ENCODE results near the gene PDE6D. TPM values are rescaled to one million over a fixed set of nuclear protein-coding genes. Genes with fewer than 3 reads are reported as not detected.

The PDE6D gene
- total and polyA plus RNA-seq, 2 of the 4 experiments (the other 2 are of a cell fraction), result 13.8 to 24.7 TPM

GRCh38 chr2:231781798-231782726, 980 bp upstream of the PDE6D start:
- CTCF ChIA-PET, result interaction anchor here (0.7 kb wide), 1 partner anchor 52 kb away, joined by 3 read pairs; no protein-coding TSS in a partner anchor
- peak overlapping the region; percentile 47 for H3K4ac ChIP-seq (ENCODE audit: low read depth, low read length)

More at GRCh38 chr2:231781798-231782726, 980 bp upstream of the PDE6D start:
- POLR2A ChIA-PET (ENCODE audit: unreplicated experiment), result no interaction called here
- Histone ChIP-seq H3K36me3 (ENCODE audit: control insufficient read depth, insufficient read depth, low read length) (no peaks in the 10 kb centered on the region), H3K79me1 (ENCODE audit: low read depth in 1 of 2, low read length in 2 of 2) (peaks cover 34 to 41% of the 10 kb centered on the region in 2 experiments), H3K9me3 (ENCODE audit: control insufficient read depth, insufficient read depth, low read length) (no peaks in the 10 kb centered on the region), H3K4me2 (ENCODE audit: low read depth, low read length) (peak overlapping the region; percentile 83), H2AFZ (replicated peaks; ENCODE audit: low read length, poor library complexity) (peak overlapping the region; percentile 98), H3K27ac (ENCODE audit: insufficient read depth, low read length) (peak overlapping the region; percentile 10; the same call in 1 of the 2 replicates), H2AK5ac (ENCODE audit: low read depth, low read length) (no peak overlapping the region), H3K9ac (ENCODE audit: low read depth, low read length) (peak overlapping the region; percentile 54), H4K20me1 (ENCODE audit: insufficient read depth, low read length) (0 out of 2 replicates have a peak, but pooled peaks cover 6% of the 10 kb centered on the region), H3K18ac (ENCODE audit: low read depth, low read length) (no peak overlapping the region), H2BK5ac (ENCODE audit: low read depth, low read length, poor library complexity, severe bottlenecking) (peak overlapping the region; percentile 14), H3K14ac (replicated peaks; ENCODE audit: low read depth, low read length) (peak overlapping the region; percentile 39), H3K9me1 (ENCODE audit: insufficient read depth, low read length) (peaks cover 5% of the 10 kb centered on the region), H2BK20ac (ENCODE audit: low read depth, low read length) (no peak overlapping the region), H4K5ac (ENCODE audit: low read depth, low read length) (peak overlapping the region; percentile 18), H3K56ac (ENCODE audit: extremely low read depth, insufficient read depth, low read length) (peak overlapping the region; percentile 42), H4K91ac (ENCODE audit: insufficient read depth, low read depth, low read length) (peak overlapping the region; percentile 37; the same call in 1 of the 2 replicates), H4K8ac (ENCODE audit: low read depth in 2 of 2, low read length in 2 of 2) (peak overlapping the region; percentile 71 to 81), H2BK120ac (ENCODE audit: low read depth, low read length) (no peak overlapping the region), H2AK9ac (replicated peaks; ENCODE audit: low read depth, low read length, poor library complexity) (no peak overlapping the region), H2BK15ac (ENCODE audit: low read depth, low read length) (no peak overlapping the region), H3K4me3 (ENCODE audit: insufficient read depth, low read depth, low read length) (peak overlapping the region; percentile 60), H3K4me1 (ENCODE audit: control insufficient read depth, insufficient read depth, low read length) (peaks cover 9% of the 10 kb centered on the region), H3K27me3 (ENCODE audit: control insufficient read depth, insufficient read depth, low read length) (no peaks in the 10 kb centered on the region), H3K23ac (ENCODE audit: low read depth, low read length) (peak overlapping the region; percentile 11; the same call in 1 of the 2 replicates)
- DNase-seq (peak; percentile 42), ATAC-seq (ENCODE audit: low read depth) (no peak)
- in situ Hi-C loops (cut with MboI; ENCODE audit: low sequenced_read_pairs) (loop anchor here (5.0 kb wide), 1 partner anchor 170 kb away; no protein-coding TSS in a partner anchor), intact Hi-C loops (cut with micrococcal nuclease) (loop anchor here (2.0 to 10.0 kb wide), 3 partner anchors 65 to 169 kb away; no protein-coding TSS in a partner anchor), dilution Hi-C loops (cut with HindIII; ENCODE audit: low sequenced_read_pairs, unreplicated experiment) (no loop called here)
- whole genome bisulfite sequencing, 2 experiments (ENCODE audit: extremely low coverage in 2 of 2, insufficient read length in 1 of 2), result no CpG with 5 or more reads among the region's 12 CpGs
- no TSS peak for BruUV-seq (replicated peaks)
- TF ChIP-seq RAD21 (IDR thresholded peaks at IDR 0.05; ENCODE audit: low read length) (no peak), ELK1 (IDR thresholded peaks at IDR 0.05; ENCODE audit: borderline replicate concordance, low read depth, low read length) (no peak), BHLHE40 (IDR thresholded peaks at IDR 0.05; ENCODE audit: low read depth, low read length) (no peak), MAFK (IDR thresholded peaks at IDR 0.05; ENCODE audit: low read depth, low read length) (no peak), CHD1 (IDR thresholded peaks at IDR 0.05; ENCODE audit: low read depth, low read length) (no peak), RCOR1 (IDR thresholded peaks at IDR 0.05; ENCODE audit: insufficient replicate concordance, low read length) (no peak), SMC3 (IDR thresholded peaks at IDR 0.05; ENCODE audit: low read depth, low read length) (no peak), FOS (IDR thresholded peaks at IDR 0.05; ENCODE audit: low read depth, low read length) (no peak), CTCF (conservative IDR thresholded peaks at IDR 0.05; ENCODE audit: low read depth, low read length) (no peak), MAZ (IDR thresholded peaks at IDR 0.05; ENCODE audit: borderline replicate concordance, low read depth, low read length) (no peak), RFX5 (IDR thresholded peaks at IDR 0.05; ENCODE audit: low read depth, low read length) (no peak), MXI1 (IDR thresholded peaks at IDR 0.05; ENCODE audit: borderline replicate concordance, low read depth, low read length) (no peak), NFE2L2 (IDR thresholded peaks at IDR 0.05; ENCODE audit: low read depth, low read length) (no peak)

Data from IMR-90 (cell line).